Stimulated activated CD4-positive, alpha-beta T cell treated with anti-CD3 and anti-CD28 coated beads, Interleukin-15, amount 100 ng/mL, for 24 hours (primary cell): Measurements from ENCODE around the gene DDX17.

ENCODE experiments used
- DNase-seq: peaks from one replicate; pipeline ENCODE4 v3.0.0-alpha.2; 2020

DDX17 gene

DNA sequence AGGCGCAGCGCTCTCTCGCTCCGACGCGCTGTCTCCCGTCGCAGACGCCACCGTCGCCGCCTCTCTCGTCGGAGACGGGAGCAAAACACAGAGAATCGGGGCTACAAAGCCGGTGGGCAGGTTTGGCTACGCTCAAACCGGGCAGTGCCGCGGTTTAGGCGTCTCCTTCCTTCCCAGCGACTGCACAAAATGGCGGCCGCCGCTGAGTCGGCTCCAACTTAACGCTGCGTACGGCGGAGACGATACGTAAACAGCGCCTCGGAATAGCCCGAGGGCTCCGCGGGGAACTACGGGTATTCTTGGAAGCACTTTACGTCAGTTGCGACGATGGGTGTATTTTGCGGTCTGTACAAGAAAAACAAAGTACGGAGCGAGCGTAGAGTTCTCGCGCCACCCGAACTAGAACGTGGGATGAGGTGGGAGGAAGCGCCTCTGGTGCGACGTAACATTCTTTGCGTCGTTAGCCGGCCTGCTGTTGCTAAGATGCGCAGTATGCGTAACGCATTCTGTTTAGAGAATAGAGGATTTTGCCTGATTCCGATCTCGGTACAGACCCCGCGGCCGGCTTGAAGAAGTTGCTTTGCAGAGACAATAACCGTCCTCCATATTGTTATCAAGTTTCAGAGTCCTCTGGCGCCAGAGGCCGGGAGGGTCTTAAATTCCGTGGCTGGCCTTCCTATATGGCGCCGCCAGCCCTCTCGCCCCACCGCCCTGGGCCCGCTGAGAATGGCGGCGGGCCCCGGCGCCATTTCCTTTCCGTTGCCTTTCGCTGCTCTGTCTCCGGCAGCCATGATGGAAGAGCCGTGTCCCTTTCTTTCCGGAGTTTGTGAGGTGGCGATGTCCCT, at the start of gene DDX17:
DDX17 (minus strand) TSS at position 194 of the 845 bp plus-strand sequence.
- peak; percentile 94 for DNase-seq

DNA sequence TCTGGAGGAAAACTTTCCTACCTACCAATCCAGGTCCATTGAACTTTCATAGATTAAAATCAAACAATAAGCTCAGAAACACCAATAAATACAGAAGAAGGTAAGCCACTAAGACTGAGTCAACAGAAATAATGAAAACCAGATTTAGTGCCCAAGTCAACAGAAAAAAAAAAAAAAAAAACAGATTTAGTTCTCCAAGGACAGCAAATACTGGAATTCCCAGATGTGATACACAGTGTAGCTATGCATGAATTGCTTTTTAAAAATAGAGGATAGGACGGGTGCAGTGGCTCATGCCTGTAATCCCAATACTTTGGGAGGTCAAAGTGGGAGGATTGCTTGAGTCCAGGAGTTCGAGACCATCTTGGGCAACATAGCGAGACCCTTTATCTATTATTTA, 48.2 kb upstream of the DDX17 start:
- DNase-seq = no peak

DNA sequence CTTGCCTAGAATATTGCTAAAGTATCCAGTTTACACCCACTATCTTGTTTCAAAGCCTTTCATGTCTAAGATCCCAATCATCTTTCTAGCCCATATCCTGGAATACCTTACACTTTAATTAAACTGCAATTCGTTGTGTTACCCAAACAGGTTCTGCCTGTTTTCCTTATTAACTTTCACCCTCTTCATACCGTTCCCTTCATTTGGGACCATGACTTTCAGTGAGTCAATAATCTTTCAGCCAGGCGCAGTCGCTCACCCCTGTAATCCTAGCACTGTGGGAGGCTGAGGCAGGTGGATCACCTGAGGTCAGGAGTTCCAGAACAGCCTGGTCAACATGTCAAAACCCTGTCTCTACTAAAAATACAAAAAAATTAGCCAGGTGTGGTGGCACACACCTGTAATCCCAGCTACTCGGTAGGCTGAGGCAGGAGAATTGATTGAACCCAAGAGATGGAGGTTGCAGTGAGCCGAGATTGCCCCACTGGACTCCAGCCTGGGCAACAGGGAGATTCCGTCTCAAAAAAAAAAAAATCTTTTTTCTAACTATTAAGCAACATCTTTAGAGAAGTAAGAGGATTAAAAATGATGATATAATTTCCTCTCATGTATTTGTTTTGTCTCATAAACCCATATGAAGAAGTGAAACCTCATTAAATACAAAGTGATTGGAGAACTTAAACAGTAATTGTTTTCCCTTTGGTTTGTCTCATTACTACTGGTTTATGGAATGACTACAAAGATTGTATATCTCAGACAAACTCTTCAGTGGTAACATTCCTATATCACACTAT, 43.2 kb upstream of the DDX17 start:
- no peak for DNase-seq

DNA sequence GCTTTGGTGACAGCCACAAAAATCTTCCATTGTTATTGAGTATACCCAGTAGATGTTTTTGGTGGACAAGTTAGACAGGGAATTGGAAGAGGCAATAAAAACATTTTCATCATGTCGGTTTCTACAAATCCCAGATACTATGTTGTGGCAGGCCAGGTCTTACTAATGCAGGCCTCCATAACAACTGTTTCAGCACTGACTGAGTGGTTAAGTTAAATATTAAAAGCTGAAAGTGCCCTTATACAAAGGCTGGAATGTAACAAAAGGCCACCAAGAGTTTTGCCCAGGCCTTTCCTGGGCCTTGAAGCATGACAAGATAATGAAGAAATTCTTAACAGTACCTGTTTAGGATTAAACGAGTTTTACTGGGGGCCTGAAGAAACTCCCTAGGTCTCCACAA, 34.6 kb upstream of the DDX17 start:
- no peak for DNase-seq

DNA sequence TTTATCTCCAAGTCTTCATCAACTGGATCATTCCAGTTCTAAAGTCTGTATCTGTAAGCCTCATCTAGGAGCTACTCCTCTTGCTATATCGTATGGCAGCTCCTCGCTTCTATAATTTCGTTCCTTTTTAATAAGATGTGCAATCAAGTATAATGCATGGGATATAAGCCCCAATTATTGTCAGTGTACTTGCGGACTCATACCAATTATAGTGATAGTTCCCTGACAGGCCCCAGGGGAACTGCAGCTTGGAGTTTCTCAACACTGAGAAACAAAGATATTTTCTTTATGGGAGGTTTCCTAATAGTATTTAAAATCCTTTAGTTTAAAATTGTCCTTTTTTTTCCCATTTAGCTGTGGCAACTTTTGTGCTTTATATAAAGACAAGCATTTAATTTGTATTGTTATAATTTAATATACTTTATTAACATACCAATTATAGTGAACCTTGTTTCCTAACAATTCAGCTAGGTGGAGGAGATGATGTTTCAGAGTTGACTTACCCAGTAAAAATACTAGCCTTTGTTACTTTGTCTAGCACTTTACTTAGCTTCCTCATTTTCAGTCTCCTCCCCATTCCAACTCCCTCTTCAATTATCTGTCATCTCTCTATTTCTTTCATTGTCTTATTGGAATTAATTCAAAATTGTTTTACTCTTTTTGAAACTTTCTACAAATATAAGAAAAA, 25.3 kb upstream of the DDX17 start:
- DNase-seq = no peak

DNA sequence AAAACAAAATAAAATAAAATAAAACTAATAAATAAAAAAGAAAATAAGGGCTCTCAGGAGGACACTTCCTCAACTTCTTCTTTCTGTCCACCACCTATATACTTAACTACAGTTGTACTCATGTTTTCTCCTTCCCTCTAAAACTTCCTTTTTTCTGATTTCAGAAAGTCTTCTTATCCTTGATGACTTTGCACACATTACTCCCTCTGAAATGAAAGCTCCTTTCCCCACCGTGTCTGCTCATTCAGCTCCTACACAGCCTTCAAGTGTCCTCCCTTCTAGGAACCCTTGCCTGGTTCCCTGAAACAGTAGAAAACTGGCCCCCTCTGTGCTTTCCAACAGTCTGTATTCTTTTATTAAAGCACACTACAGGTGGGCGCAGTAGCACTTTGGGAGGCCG, 18.3 kb upstream of the DDX17 start:
- DNase-seq = no peak

DNA sequence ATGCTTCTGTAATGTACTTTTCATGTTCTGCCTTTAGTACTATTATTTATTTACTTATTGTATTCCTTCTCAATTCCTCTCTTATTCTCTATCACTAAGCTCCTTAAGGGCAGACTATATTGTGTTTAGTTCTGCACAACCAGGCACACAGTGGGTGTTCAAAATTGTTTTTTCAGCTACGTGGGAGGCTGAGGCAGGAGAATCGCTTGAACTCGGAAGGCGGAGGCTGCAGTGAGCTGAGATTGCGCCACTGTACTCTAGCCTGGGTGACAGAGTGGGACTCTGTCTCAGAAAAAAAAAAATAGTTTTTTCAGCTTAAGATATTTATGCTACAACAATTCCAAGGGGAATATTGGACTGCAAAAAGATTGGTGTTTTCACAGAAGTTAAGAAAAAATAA, 17.4 kb upstream of the DDX17 start:
- no peak for DNase-seq

DNA sequence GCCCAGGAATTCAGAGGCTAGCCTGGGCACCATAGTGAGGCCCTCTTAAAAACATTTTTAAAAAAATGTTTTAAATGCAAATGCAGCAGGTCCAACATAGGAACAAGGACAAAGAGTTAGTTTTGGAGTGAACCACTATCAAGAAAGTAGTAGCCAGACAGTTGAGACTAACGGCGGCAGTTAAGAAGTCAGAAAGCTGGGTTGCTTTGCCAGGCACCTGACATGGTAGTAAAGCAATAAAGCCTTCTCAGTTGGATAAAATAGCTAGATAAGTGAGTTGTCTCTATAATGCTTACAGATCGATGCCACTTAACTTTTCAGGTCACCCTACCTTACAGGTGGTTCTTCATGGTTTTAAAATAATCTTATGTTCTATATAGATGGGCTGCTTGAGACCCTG, 16.9 kb upstream of the DDX17 start:
- no peak for DNase-seq

DNA sequence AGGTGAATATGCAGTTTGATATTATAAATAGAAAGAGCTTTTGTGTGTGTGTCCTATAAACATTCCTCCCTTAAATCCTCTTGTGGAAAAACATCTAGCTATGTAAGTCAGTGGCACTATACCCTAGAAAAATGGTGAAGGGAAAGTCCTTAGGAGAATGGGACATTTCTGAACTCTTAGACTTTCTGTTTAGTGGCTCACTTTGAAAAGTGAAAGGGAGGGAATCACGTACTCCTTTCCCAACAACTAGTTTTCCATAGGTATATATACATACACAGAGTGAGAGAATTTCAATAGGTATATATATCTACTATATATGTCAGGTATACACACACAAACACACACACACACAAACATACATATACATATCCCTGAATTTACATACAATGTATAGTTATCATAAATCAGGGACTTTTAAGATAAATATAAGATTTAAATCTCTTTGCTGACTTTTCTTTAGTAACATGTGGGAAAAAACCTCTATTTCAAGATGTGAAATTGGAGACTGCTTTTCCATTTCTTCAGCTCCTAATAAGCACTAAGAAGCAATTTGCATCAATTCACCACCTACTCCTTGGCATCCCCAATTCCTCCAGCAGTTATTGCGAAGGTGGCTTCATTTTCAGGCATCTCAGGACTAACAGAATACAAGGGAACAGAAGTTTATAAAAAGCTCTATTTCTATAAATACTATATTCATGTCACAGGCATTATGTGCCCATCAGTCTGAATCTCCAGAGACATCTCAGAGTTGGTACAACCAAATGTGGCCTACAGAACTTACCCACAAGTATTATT, 13.5 kb upstream of the DDX17 start:
- no peak for DNase-seq

DNA sequence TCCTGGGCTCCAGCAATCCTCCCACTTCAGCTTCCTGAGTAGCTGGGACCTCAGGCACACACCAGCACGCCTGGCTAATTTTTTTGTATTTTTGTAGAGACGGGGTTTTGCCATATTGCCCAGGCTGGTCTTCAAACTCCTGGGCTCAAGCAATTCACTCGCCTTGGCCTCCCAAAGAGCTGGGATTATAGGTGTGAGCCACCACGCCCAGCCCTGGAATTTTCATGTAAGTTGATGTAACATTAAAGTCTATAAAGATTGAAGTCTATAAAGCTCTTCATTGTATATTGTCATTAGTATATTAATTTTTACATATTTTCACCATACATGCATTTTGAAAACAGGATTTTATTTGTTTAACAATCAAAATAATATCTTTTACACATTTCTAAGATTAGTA, 12.5 kb upstream of the DDX17 start:
- DNase-seq = no peak

DNA sequence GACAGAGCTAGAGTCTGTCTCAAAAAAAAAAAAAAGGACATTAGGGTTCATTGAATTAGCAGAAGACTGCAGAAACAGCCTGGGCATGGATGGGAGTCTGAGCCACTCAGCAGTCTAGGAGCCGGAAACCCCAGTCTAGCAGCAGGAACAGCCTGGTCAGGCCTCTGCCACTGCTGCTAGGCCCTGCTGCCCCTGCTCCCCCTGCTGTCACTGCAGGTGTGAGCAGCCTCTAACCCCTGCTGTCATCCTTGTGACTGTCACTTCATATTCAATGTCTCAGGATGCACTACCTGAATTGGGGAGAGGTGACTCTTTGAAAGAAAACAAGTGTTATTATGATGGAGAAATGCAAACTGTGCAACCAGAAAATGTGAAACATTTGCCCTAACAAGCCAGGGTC, 7.0 kb upstream of the DDX17 start:
- DNase-seq = peak; percentile 42

DNA sequence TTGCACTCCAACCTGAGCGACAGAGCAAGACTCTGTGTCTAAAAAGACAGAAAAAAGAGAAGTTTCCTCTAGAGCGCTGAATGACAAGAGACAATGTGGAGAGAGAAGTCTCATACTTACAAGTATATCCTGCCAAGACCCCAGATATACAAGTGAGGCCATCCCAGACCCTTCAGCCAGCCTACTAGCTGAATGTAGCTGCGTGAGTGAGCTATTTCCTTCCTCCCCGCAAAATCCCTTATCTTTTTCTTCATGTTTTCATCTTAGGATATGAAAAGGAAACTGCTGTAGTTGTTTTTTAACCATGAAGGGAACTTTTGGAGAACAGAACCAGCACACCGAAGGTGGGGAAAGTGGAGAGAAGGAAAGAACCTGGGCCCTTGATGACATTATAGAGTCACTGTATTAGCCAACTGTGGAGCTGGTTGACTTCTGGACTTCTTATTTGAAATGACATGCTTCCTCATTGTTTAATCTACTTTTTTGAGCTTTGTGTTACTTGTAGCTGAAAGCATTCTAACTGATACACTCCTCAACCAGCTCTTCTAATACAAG, 4.4 kb upstream of the DDX17 start:
- no peak for DNase-seq

DNA sequence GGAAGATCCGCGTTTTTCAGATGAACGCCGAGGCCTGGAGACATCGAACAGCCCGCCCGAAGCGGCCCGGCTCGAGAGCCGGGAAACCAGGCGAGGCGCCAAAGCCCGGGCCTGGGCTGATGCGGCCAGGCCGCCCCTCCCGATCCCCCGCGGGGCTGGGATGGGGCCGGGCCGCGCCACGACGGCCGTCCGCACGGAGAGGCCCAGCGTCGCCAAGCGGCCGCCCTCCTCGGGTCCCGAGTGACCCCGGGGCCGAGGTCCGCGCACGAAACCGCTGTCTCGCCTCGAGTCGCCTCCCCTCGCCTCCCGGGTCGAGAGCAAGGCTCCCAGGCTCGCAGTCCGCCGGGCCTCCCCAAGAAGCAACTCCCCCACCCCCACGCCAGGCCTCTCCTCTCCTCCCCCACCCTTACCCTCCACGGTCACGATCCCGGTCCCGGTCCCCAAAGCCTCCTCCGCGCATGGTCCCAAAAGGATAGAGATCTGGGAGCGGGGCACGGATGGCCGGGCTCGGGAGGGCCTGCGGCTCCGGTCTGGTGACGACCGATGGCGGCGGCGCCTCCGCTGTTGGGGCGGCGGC, 482 bp downstream of the DDX17 start:
- DNase-seq = peak; percentile 67

DNA sequence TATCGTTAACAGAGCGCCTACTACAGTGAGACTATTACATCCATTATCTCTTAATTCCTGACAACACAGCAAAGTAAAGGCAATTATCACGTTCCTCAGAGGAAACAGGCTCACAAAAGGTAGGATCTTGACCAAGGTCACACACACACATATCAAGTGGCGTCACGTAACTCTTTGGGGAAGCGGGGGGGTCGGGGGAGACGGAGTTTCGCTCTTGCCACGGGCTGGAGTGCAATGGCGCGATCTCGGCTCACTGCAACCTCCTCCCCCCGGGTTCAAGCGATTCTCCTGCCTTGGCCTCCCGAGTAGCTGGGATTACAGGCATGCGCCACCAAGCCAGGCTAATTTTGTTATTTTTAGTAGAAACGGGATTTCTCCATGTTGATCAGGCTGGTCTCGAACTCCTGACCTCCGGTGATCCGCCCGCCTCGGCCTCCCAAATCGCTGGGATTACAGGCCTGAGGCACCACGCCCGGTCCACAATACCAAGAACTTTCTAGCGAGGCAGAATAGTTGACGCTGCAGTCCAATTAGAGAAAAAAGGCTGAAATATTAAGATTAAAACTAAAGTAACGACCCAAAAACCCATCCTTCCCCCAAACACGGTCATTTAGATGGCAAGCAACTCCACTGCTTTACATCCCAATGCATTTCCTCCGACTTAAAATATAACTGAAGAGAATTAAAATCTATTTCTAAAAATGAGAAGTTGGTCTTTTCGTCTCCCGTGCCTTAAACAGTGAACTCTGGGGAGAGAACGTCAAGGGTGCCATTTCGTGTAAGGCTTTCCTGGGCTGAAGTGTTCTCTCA, 1.2 kb downstream of the DDX17 start:
- peak; percentile 72 for DNase-seq

DNA sequence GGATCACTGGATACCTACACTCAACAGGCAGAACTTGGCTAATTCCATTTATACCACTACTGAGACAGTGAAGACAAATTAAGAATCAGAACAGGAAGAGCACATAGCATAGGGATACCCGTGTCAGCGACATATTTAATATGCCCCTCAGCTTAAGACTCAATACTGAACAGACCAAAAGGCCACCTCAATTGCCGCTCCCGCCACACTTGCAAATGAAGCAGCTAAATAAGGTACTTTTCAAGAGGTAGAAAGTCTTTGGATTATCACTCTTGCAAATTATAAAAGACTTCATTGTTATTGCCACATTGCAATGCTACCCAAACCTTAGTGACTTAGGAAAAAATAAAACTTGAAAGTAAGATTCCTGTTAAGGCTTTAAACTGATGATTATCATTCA, 3.1 kb downstream of the DDX17 start:
- DNase-seq = no peak

DNA sequence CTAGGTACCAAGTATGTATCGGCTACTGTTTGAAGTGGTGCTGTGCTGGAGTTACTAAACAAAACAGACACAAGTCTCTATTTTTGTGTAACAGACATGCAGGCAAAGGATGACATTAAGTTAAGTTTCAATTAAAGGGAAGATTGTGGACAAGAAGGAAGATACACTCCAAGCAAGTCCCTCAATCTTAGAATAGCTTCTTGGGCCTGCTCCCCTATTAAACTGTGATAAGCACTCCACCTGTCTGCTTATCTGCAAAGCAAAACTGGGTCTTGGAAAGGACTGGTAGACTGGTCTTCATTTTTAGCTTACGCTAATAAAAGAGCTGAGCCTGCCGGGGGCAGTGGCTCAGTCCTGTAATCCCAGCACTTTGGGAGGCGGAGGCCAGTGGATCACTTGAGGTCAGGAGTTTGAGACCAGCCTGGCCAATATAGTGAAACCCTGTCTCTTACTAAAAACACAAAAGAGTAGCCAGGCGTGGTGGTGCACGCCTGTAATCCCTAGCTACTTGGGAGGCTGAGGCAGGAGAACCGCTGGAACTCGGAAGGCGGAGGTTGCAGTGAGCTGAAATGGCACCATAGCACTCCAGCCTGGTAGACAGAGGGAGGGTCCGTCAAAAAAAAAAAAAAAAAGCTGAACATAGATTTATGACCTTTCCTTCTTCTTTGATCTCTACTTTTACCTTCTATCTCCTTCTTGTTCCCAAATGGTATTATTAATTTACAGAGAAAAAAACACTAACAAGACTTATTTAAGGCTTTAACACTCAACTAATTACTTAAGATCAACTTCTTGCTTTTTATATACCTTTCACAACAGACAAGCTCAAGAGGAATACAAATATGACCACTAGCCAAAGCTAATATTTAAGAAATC, 4.1 kb downstream of the DDX17 start:
- no peak for DNase-seq

DNA sequence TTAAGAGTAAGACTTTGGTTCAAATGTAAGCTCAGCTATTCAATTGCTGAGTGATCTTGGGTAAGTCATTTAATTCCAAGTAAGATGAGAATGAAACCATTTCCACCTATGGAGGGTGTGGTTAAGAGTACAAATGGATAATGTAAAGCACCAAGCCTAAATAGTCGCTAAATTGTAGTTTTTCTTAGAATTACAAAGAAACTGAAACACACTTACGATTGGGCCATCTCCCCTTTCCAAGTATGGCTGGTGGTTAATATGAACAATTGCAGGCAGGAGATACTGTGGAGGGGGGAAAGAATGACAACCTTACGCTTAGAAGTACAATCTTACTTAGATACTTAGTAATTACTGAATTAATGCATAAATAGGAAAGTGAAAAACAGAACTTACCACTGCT, 8.2 kb downstream of the DDX17 start:
- no peak for DNase-seq

DNA sequence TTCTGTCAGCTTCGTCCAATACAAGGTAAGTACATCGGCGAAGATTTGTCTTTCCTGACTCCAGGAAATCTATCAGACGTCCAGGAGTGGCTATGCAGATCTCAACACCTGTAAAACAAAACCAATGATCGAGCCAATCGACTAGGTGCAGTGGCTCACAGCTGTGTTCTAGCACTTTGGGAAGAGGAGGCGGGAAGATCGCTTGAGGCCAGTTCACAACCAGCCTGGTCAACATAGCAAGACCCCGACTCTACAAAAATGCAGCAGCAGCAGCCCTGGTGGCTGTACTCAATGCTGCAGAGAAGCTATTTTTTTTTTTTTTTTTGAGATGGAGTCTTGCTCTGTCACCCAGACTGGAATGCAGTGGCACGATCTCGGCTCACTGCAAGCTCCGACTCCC, 11.2 kb downstream of the DDX17 start:
- no peak for DNase-seq

DNA sequence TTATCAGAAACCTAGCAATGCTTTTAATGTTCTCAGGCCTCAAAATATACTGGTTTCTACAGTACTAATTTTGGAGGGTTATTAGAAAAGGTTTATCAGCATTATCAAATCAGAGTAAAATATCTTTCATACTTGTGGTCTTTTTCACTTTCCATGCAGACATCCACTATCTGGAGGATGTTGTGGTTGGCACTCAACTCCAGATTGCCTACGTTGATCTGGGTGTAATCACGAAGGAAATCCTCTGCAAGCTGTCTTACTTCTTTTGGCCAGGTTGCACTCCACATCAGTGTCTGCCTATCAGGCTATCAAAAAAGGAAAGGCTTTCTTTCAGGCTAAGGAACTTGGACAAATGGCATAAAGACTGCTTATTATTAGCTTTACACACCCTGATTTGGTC, 11.6 kb downstream of the DDX17 start:
- no peak for DNase-seq

DNA sequence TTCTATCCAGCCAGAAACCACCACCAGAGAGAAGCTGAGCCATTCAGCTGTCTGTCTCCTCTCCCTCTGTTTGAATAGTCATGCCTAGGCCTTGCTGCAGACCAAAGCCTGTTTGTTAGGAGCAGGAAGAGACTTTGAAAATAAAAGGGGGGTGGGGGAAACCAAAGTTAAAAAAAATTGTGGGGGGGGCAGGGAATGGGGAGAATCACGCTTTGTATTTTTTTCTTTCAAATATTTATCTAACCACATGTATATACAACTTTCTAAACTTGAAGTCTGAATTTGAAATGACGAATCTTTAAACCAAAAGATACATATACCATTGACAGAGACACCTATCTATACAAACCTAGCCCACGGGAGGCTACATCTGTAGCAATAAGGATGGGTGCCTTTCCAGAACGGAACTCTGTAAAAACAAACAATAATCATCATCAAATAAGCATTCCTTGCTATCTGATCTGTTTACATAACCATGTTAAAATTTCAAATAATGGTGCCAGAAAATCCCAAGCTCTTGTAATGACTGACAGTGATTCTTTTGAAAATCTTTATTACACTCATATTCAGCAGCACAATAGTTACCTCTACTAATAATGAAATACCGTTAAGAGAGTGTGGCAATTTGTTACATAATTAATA, 14.3 kb downstream of the DDX17 start:
- DNase-seq = no peak
